GM19463 (cell line): ENCODE data around the gene NXT1.
A peak's percentile ranks its signal among the peaks of the same experiment; 100 is the strongest.
"Not testable (repeated sequence)": the region's sequence is repeated elsewhere in the genome, so short reads cannot be mapped to it uniquely, and the experiment has no call there.

Source experiments
- ATAC-seq: cut with Tn5 transposase; IDR thresholded peaks from one replicate; pipeline ENCODE4 v1.9.1; 2021; ENCODE audit warnings: mild to moderate bottlenecking, moderate library complexity; ENCODE audit not compliant: unreplicated experiment

NXT1 gene

GRCh38 chr20:23350196-23350903 lies at the start of gene NXT1:
TSS of gene NXT1 (plus strand) at chr20:23350791. CDS start at chr20:23354042, 3,251 bp downstream.
- ATAC-seq: peak; percentile 82

- ATAC-seq: no peak
Measured at GRCh38 chr20:23301436-23302050, 49.0 kb upstream of the NXT1 start.

GRCh38 chr20:23302386-23302785 lies 48.2 kb upstream of the NXT1 start:
- no peak for ATAC-seq

GRCh38 chr20:23302801-23303200 lies 47.8 kb upstream of the NXT1 start:
- ATAC-seq: no peak

- ATAC-seq: no peak
Measured at GRCh38 chr20:23303325-23304102, 47.1 kb upstream of the NXT1 start.

- no peak for ATAC-seq
Measured at GRCh38 chr20:23304616-23305015, 46.0 kb upstream of the NXT1 start.

- ATAC-seq: no peak
Measured at GRCh38 chr20:23305098-23305497, 45.5 kb upstream of the NXT1 start.

- not testable (repeated sequence) for ATAC-seq
Measured at GRCh38 chr20:23307393-23307792, 43.2 kb upstream of the NXT1 start.

GRCh38 chr20:23308024-23308423 lies 42.6 kb upstream of the NXT1 start:
- ATAC-seq: no peak

GRCh38 chr20:23308908-23309307 lies 41.7 kb upstream of the NXT1 start:
- ATAC-seq: no peak

- ATAC-seq: no peak
Measured at GRCh38 chr20:23309781-23310180, 40.8 kb upstream of the NXT1 start.

- ATAC-seq: no peak
Measured at GRCh38 chr20:23311947-23312506, 38.6 kb upstream of the NXT1 start.

- no peak for ATAC-seq
Measured at GRCh38 chr20:23313271-23313670, 37.3 kb upstream of the NXT1 start.

GRCh38 chr20:23314699-23315098 lies 35.9 kb upstream of the NXT1 start:
- ATAC-seq: no peak

- ATAC-seq: no peak
Measured at GRCh38 chr20:23315099-23315498, 35.5 kb upstream of the NXT1 start.

GRCh38 chr20:23316626-23317025 lies 34.0 kb upstream of the NXT1 start:
- ATAC-seq: no peak

- no peak for ATAC-seq
Measured at GRCh38 chr20:23317081-23317480, 33.5 kb upstream of the NXT1 start.

- no peak for ATAC-seq
Measured at GRCh38 chr20:23318347-23318746, 32.2 kb upstream of the NXT1 start.

GRCh38 chr20:23320317-23320716 lies 30.3 kb upstream of the NXT1 start:
- no peak for ATAC-seq

GRCh38 chr20:23325107-23325506 lies 25.5 kb upstream of the NXT1 start:
- no peak for ATAC-seq

- no peak for ATAC-seq
Measured at GRCh38 chr20:23326774-23327173, 23.8 kb upstream of the NXT1 start.
